ENCODE results near the gene PCDHB1.
"Not testable (repeated sequence)": the region's sequence is repeated elsewhere in the genome, so short reads cannot be mapped to it uniquely, and the experiment has no call there.

PCDHB1 gene

DNA sequence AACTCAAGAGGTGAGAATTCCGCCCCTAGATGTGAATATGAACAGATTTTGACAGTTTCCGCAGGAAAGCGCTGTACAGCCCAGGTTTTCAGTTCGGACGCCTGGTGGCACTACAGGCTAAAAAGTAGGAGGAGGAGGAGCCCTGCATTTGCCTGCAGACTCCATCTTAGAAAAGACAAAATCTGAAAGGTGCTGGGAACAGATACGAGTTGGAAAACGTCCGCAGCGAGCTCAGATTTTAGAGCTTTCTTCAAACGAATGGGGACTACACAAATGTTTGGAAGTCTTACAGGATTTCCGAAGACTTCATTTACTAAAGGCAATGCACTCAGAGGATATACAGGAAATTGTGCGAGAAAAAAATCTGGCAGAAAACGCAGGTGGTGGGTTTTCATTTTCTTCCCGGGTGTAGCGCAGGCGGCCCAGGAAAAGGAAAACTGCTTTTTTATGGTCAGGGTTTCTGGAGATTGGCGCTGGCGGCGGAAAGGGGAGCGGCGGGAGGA is 33.4 kb downstream of the PCDHB1 start:
- peak; percentile 11 for DNase-seq

DNA sequence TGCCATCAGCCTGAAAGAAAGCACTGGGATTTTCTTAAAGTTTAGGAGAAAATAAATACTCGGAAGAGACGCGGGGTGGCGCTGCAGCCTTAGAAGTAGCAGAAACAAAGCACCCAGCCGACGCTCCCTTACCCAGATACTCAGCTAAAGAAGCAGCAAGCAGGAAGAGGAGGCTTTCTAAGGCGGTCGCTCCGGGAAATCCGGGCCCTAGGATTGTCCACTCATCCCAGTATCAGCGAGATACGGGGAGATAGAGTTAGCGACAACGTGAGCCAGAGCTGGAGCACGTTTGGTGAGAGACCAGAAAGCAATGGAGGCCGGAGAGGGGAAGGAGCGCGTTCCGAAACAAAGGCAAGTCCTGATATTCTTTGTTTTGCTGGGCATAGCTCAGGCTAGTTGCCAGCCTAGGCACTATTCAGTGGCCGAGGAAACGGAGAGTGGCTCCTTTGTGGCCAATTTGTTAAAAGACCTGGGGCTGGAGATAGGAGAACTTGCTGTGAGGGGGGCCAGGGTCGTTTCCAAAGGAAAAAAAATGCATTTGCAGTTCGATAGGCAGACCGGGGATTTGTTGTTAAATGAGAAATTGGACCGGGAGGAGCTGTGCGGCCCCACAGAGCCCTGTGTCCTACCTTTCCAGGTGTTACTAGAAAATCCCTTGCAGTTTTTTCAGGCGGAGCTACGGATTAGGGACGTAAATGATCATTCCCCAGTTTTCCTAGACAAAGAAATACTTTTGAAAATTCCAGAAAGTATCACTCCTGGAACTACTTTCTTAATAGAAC is 43.5 kb downstream of the PCDHB1 start, which contains the start of gene PCDHB2:
Gene PCDHB2 (plus strand): TSS at position 135 of the 782 bp plus-strand sequence. CDS start 176 bp downstream, at position 311.
- DNase-seq, result no peak

DNA sequence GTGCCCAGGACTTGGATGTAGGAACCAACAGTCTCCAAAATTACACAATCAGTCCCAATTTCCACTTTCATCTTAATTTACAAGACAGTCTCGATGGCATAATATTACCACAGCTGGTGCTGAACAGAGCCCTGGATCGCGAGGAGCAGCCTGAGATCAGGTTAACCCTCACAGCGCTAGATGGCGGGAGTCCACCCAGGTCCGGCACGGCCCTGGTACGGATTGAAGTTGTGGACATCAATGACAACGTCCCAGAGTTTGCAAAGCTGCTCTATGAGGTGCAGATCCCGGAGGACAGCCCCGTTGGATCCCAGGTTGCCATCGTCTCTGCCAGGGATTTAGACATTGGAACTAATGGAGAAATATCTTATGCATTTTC is 44.1 kb downstream of the PCDHB1 start:
- DNase-seq, result no peak

DNA sequence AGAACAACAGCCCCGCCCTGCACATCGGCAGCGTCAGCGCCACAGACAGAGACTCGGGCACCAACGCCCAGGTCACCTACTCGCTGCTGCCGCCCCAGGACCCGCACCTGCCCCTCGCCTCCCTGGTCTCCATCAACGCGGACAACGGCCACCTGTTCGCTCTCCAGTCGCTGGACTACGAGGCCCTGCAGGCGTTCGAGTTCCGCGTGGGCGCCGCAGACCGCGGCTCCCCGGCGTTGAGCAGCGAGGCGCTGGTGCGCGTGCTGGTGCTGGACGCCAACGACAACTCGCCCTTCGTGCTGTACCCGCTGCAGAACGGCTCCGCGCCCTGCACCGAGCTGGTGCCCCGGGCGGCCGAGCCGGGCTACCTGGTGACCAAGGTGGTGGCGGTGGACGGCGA is 45.0 kb downstream of the PCDHB1 start:
- DNase-seq, result not testable (repeated sequence)

DNA sequence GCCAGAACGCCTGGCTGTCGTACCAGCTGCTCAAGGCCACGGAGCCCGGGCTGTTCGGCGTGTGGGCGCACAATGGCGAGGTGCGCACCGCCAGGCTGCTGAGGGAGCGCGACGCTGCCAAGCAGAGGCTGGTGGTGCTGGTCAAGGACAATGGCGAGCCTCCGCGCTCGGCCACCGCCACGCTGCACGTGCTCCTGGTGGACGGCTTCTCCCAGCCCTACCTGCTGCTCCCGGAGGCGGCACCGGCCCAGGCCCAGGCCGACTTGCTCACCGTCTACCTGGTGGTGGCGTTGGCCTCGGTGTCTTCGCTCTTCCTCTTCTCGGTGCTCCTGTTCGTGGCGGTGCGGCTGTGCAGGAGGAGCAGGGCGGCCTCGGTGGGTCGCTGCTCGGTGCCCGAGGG is 45.4 kb downstream of the PCDHB1 start:
- not testable (repeated sequence) for DNase-seq

DNA sequence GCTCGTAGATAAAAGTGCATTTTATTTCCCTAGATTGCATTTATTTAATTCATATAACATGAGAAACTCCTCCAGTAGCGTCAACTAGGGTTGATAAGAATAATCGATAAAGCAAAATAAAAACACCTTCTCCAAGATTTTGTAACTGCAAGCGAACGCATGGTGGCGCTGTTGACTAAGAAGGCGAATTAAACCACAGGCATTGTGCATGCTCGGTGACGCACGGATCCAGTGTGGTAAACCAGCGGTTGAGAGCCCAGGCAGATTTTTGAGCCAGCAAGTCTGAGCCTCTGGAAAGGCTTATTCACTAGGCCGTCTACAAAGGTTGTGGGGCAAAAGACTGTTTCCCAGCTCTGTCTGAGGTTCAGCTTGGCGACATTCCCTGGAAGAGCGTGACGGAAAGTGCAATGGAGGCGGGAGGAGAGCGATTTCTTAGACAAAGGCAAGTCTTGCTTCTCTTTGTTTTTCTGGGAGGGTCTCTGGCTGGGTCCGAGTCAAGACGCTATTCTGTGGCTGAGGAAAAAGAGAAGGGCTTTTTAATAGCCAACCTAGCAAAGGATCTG is 49.1 kb downstream of the PCDHB1 start, which contains the start of gene PCDHB3:
Gene PCDHB3 (plus strand): TSS at position 231 of the 563 bp plus-strand sequence. CDS start 177 bp downstream, at position 408.
- DNase-seq, result no peak

DNA sequence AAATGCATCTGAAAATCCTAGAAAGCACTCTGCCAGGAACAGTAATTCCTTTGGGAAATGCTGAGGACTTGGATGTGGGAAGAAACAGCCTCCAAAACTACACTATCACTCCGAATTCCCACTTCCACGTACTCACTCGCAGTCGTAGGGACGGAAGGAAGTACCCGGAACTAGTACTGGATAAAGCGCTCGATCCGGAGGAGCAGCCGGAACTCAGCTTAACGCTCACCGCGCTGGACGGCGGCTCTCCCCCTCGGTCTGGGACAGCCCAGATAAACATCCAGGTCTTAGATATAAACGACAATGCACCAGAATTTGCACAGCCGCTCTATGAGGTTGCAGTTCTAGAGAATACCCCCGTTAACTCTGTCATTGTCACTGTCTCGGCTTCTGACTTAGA is 49.9 kb downstream of the PCDHB1 start:
- DNase-seq, result no peak

DNA sequence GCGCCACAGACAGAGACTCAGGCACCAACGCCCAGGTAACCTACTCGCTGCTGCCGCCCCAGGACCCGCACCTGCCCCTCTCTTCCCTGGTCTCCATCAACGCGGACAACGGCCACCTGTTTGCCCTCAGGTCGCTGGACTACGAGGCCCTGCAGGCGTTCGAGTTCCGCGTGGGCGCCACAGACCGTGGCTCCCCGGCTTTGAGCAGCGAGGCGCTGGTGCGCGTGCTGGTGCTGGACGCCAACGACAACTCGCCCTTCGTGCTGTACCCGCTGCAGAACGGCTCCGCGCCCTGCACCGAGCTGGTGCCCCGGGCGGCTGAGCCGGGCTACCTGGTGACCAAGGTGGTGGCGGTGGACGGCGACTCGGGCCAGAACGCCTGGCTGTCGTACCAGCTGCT is 50.9 kb downstream of the PCDHB1 start:
- not testable (repeated sequence) for DNase-seq

DNA sequence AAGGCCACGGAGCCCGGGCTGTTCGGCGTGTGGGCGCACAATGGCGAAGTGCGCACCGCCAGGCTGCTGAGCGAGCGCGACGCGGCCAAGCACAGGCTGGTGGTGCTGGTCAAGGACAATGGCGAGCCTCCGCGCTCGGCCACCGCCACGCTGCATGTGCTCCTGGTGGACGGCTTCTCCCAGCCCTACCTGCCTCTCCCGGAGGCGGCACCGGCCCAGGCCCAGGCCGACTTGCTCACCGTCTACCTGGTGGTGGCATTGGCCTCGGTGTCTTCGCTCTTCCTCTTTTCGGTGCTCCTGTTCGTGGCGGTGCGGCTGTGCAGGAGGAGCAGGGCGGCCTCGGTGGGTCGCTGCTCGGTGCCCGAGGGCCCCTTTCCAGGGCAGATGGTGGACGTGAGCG is 51.3 kb downstream of the PCDHB1 start:
- DNase-seq, result not testable (repeated sequence)

DNA sequence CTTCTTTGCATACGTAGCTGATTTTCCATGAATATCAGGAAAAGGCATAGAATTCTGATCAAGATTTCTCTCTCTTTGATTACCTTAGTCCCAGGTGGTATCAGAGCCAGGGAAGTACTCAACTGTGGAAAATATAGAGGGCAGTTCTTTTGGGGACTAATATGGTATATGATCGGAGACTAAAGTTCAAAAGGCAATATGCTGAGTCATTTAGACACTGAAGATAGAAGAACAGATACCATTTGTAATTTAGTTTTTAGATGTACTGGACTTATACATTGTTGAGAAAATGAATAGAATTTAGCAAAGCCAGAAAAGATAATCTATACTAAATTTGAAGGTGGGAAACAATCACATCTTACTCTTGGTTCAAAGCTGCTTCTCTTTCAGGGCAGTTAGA is 54.2 kb downstream of the PCDHB1 start:
- no peak for DNase-seq
